ENCODE measurements around the gene RNF4. TPM values are rescaled to one million over a fixed set of nuclear protein-coding genes. Genes with fewer than 3 reads are reported as not detected.

The RNF4 gene
- total RNA-seq, 1 donor from 2014 or later, result 74.2 TPM

- H3K4me3 Mint-ChIP-seq, result no peak overlapping the region
- no peak for TF ChIP-seq CTCF (conservative IDR thresholded peaks at IDR 0.05)
- H3K27me3 Mint-ChIP-seq (ENCODE audit: low read depth), result no peaks in the 10 kb centered on the region
- peaks cover 9% of the 10 kb centered on the region for H3K36me3 Mint-ChIP-seq (ENCODE audit: low read depth)
- H3K27ac Mint-ChIP-seq (ENCODE audit: unreplicated experiment), result no peak overlapping the region
- no peak for DNase-seq (ENCODE audit: low read depth, low spot score)
- H3K4me1 Mint-ChIP-seq, result peaks cover 49% of the 10 kb centered on the region
- no peaks in the 10 kb centered on the region for H3K9me3 Mint-ChIP-seq
Observed at GRCh38 chr4:2478229-2478628, 9.3 kb downstream of the RNF4 start.

GRCh38 chr4:2480649-2481048 is 11.7 kb downstream of the RNF4 start:
- Mint-ChIP-seq H3K36me3 (ENCODE audit: low read depth) (peaks cover 6% of the 10 kb centered on the region), H3K4me3 (no peak overlapping the region)

DNA sequence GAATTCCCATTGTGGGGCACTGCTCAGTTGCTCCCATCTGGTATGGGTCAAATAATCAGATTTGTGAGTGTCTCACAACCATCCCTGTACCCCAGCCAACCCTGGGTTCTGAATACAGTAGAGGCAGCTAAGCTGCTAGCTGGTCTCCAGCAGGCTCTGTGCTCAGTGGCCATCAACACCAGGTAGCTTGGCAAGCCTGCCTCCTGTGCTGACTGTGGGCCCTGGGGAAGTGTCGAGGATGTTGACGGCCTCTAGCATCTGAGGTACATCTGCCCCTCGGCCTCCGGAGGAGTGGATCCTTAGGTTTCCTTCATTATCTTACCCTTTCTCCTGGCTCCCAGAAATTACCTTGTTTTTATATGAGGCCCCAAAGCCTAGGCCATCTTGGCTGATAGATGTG is 13.3 kb downstream of the RNF4 start:
- H3K4me3 Mint-ChIP-seq, result no peak overlapping the region
- H3K4me1 Mint-ChIP-seq, result peaks cover 63% of the 10 kb centered on the region
- no peak overlapping the region for H3K27ac Mint-ChIP-seq (ENCODE audit: unreplicated experiment)
- no peaks in the 10 kb centered on the region for H3K27me3 Mint-ChIP-seq (ENCODE audit: low read depth)
- DNase-seq (ENCODE audit: low read depth, low spot score), result no peak
- TF ChIP-seq CTCF (conservative IDR thresholded peaks at IDR 0.05), result no peak
- no peaks in the 10 kb centered on the region for H3K36me3 Mint-ChIP-seq (ENCODE audit: low read depth)
- no peaks in the 10 kb centered on the region for H3K9me3 Mint-ChIP-seq

More at GRCh38 chr4:2480649-2481048, 11.7 kb downstream of the RNF4 start:
- H3K4me1 Mint-ChIP-seq, result peaks cover 63% of the 10 kb centered on the region
- H3K27me3 Mint-ChIP-seq (ENCODE audit: low read depth), result no peaks in the 10 kb centered on the region
- H3K9me3 Mint-ChIP-seq, result no peaks in the 10 kb centered on the region
- no peak overlapping the region for H3K27ac Mint-ChIP-seq (ENCODE audit: unreplicated experiment)
- TF ChIP-seq CTCF (conservative IDR thresholded peaks at IDR 0.05), result no peak
- DNase-seq (ENCODE audit: low read depth, low spot score), result no peak

- no peak for DNase-seq (ENCODE audit: low read depth, low spot score)
- Mint-ChIP-seq H3K4me1 (peaks cover 60% of the 10 kb centered on the region), H3K4me3 (no peak overlapping the region), H3K27ac (ENCODE audit: unreplicated experiment) (no peak overlapping the region), H3K36me3 (ENCODE audit: low read depth) (no peaks in the 10 kb centered on the region), H3K9me3 (no peaks in the 10 kb centered on the region), H3K27me3 (ENCODE audit: low read depth) (no peaks in the 10 kb centered on the region)
- no peak for TF ChIP-seq CTCF (conservative IDR thresholded peaks at IDR 0.05)
Observed at GRCh38 chr4:2482693-2483092, 13.8 kb downstream of the RNF4 start.

DNA sequence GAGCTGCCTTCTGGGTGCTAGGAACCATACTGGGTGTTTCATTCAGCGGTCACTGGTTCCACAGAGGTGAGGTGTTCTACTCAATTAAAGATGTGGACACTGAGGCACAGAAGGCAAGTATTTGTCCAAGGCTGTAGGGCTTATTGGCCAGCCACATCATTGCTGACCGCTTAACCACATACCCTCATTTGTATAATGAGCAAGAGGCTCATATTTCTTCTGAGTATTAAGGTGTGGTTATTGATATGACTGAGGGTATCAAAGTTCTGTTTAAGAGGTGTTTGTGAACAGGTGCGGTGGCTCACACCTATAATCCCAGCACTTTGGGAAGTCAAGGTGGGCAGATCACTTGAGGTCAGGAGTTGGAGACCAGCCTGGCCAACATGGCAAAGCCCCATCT is 14.3 kb downstream of the RNF4 start:
- no peak for DNase-seq (ENCODE audit: low read depth, low spot score)
- H3K27ac Mint-ChIP-seq (ENCODE audit: unreplicated experiment), result no peak overlapping the region
- H3K4me3 Mint-ChIP-seq, result no peak overlapping the region
- no peaks in the 10 kb centered on the region for H3K36me3 Mint-ChIP-seq (ENCODE audit: low read depth)
- peaks cover 55% of the 10 kb centered on the region for H3K4me1 Mint-ChIP-seq
- H3K27me3 Mint-ChIP-seq (ENCODE audit: low read depth), result no peaks in the 10 kb centered on the region
- H3K9me3 Mint-ChIP-seq, result no peaks in the 10 kb centered on the region
- TF ChIP-seq CTCF (conservative IDR thresholded peaks at IDR 0.05), result no peak

DNA sequence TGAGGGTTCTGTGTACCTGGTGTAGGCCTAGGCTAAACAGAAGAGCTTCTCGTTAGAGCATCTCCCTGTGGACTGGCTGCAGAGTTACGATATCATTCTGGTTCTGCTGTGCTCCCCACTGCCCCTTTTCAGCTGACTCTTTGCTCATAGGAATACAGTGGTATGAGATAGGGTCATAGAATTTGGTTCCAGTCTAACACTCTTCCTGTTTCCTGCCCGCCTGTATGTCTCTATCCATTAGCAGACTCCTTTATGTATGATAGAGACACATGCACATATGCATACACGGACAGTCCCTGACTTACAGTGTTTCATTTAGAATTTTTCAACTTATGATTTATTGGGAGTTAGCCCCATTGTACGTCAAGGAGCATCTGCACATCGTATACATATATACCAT is 15.3 kb downstream of the RNF4 start:
- H3K27me3 Mint-ChIP-seq (ENCODE audit: low read depth), result no peaks in the 10 kb centered on the region
- DNase-seq (ENCODE audit: low read depth, low spot score), result no peak
- H3K36me3 Mint-ChIP-seq (ENCODE audit: low read depth), result no peaks in the 10 kb centered on the region
- H3K27ac Mint-ChIP-seq (ENCODE audit: unreplicated experiment), result no peak overlapping the region
- H3K4me1 Mint-ChIP-seq, result peaks cover 50% of the 10 kb centered on the region
- no peak for TF ChIP-seq CTCF (conservative IDR thresholded peaks at IDR 0.05)
- no peaks in the 10 kb centered on the region for H3K9me3 Mint-ChIP-seq
- peak overlapping the region; percentile 6 for H3K4me3 Mint-ChIP-seq

All from neural crest cell (in vitro differentiated cells).